PFSK-1 (cell line): Measurements from ENCODE around the gene USP48.

ENCODE experiments used
- FOXP2 ChIP-seq: optimal IDR thresholded peaks from 2 replicates; pipeline ENCODE3; 2011; ENCODE audit warnings: borderline replicate concordance, control low read depth, inconsistent platforms; ENCODE audit not compliant: insufficient read depth; ENCODE audit errors: extremely low read length, extremely low read depth
- POLR2AphosphoS5 ChIP-seq: IDR thresholded peaks from 2 replicates; pipeline ENCODE4 v1.6.1; 2012; ENCODE audit warnings: low read depth, mild to moderate bottlenecking, control low read depth, low read length, moderate library complexity
- SIN3A ChIP-seq: IDR thresholded peaks from 2 replicates; pipeline ENCODE4 v1.6.1; 2012; ENCODE audit warnings: mild to moderate bottlenecking, low read length, moderate library complexity, borderline replicate concordance; ENCODE audit not compliant: insufficient read depth
- TAF1 ChIP-seq: IDR thresholded peaks from 2 replicates; pipeline ENCODE4 v1.6.1; 2012; ENCODE audit warnings: low read length, control low read depth, borderline replicate concordance; ENCODE audit not compliant: insufficient read depth
- TF ChIP-seq, protein P1 (sequence below), 2 experiments: IDR thresholded peaks; 2 replicates each; pipeline versions ENCODE4 v1.6.1 to v1.8.0; 2011 to 2012; ENCODE audit warnings: low read depth in 2 of 2, low read length in 2 of 2, control low read depth in 1 of 2, inconsistent platforms in 1 of 2, mild to moderate bottlenecking in 1 of 2, moderate library complexity in 1 of 2; ENCODE audit not compliant: insufficient read depth in 1 of 2

USP48 gene

DNA sequence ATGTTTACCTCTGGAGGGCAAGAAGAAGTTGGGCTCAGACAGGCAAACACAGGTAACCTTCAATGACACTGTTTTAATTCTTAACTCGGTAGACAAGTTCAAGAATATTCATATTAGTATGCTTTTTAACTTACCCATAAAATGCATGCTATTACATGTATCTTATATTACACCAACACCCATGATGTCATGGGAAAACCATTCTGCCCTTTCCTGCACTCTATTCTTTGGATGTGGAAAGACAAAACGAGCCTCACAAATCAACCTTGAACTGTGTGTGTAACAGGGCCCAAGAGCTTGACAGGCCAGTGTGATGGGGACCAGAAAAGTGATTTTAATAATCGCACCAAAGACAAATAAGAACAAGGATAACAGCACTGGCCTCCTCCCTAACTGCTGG lies 91.2 kb downstream of the USP48 start:
- TF ChIP-seq TAF1, result no peak
- no peak for TF ChIP-seq POLR2AphosphoS5
- TF ChIP-seq, protein P1, sequence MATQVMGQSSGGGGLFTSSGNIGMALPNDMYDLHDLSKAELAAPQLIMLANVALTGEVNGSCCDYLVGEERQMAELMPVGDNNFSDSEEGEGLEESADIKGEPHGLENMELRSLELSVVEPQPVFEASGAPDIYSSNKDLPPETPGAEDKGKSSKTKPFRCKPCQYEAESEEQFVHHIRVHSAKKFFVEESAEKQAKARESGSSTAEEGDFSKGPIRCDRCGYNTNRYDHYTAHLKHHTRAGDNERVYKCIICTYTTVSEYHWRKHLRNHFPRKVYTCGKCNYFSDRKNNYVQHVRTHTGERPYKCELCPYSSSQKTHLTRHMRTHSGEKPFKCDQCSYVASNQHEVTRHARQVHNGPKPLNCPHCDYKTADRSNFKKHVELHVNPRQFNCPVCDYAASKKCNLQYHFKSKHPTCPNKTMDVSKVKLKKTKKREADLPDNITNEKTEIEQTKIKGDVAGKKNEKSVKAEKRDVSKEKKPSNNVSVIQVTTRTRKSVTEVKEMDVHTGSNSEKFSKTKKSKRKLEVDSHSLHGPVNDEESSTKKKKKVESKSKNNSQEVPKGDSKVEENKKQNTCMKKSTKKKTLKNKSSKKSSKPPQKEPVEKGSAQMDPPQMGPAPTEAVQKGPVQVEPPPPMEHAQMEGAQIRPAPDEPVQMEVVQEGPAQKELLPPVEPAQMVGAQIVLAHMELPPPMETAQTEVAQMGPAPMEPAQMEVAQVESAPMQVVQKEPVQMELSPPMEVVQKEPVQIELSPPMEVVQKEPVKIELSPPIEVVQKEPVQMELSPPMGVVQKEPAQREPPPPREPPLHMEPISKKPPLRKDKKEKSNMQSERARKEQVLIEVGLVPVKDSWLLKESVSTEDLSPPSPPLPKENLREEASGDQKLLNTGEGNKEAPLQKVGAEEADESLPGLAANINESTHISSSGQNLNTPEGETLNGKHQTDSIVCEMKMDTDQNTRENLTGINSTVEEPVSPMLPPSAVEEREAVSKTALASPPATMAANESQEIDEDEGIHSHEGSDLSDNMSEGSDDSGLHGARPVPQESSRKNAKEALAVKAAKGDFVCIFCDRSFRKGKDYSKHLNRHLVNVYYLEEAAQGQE (IDR thresholded peaks at IDR 0.05; ENCODE audit: insufficient read depth in 1 of 2, low read depth in 2 of 2, low read length in 2 of 2), result no peak
- no peak for TF ChIP-seq SIN3A
- no peak for TF ChIP-seq FOXP2

DNA sequence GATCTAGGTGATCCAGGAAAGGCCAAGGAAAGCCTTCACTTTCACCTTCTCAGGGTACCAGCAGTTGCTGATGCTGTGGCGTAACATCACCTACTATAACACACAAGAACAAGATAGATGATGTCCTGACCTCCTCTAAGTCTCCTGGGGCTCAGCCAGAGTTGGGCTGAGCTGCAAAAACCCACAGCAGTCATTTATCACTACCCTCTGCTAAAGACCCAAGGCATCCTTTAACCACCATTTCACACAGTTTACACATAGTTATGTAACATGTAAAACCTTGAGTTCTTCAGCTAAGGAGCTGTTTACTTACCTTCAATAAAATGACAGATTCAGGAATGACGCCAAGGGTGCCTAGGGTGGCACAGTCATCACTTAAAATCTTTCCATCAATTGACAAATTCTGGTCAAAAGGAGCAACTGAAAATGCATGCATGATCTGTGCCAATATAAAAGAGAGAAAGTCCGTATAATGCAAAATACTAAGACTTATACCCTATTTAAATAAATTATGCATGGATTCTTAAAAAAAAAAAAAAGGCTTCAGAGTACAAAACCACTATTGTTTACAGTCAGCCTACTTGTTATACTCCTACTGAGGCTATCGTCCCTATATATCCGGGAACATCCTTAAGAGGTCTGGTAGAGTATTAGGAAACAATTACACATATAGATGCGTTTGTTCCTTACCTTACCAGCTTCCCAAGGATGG lies 93.1 kb downstream of the USP48 start:
- TF ChIP-seq TAF1 (no peak), FOXP2 (no peak), SIN3A (no peak), POLR2AphosphoS5 (no peak)
- TF ChIP-seq, protein P1 (IDR thresholded peaks at IDR 0.05; ENCODE audit: insufficient read depth in 1 of 2, low read depth in 2 of 2, low read length in 2 of 2), result no peak

DNA sequence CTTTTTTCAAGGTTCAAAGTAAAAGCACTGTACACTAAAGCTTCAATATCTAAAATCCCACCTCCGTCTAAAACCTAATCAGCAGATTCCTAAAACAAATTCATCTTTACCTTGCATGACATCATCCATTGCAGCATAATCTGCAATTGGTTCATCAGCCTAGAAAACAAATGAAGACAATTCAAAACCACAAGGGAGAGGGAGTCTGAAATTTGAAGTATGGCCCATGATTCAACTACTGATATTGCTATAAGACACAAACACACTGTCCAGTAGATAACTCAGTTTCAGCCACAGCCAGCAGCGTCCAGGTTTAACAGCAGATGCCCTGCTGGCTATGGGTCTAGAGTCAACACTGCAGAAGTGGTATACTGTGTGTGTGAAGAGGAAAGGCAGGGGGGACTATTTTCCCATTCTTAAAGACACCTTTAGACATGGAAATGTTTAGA lies 95.8 kb downstream of the USP48 start:
- TF ChIP-seq FOXP2 (no peak), SIN3A (no peak), POLR2AphosphoS5 (no peak), TAF1 (no peak)
- TF ChIP-seq, protein P1 (IDR thresholded peaks at IDR 0.05; ENCODE audit: insufficient read depth in 1 of 2, low read depth in 2 of 2, low read length in 2 of 2), result no peak

DNA sequence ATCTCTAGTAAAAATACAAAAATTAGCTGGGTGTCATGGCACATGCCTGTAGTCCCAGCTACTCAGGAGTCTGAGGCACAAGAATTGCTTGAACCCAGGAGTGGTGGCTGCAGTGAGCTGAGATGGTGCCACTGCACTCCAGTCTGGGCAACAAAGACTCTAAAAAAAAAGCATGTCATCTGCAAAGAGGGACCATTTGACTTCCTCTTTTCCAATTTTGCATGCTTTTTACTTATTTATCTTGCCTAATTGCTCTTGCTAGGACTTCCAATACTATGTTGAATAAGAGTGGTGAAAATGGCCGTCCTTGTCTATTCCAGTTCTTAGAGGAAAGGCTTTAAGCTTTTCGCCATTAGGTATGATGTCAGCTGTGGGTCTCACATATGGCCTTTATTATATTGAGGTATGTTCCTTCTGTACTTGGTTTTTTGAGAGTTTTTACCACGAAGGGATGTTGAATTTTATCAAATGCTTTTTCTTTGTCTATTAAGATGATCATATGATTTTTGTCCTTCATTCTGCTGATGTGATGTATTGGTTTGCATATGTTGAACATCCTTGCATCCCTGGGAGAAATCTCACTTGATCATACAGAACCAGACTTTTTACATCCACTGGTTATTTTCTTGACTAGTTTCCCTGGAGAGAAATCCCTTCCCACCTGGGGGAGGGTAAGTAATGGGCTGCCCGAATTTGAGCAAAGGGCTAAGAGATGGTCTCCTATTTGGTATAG lies 96.8 kb downstream of the USP48 start:
- TF ChIP-seq POLR2AphosphoS5 (no peak), FOXP2 (no peak), SIN3A (no peak)
- TF ChIP-seq, protein P1 (IDR thresholded peaks at IDR 0.05; ENCODE audit: insufficient read depth in 1 of 2, low read depth in 2 of 2, low read length in 2 of 2), result no peak
